Breast epithelium (tissue), 3 donors: ENCODE measurements around the gene CAMK4.

Experiments
- CTCF ChIP-seq, 3 donors: fragments of 450-650 bp; IDR thresholded peaks; one replicate each; pipeline ENCODE4 v1.5.1; 2016 to 2017; ENCODE audit warnings: antibody characterized with exemption in 3 of 3, mild to moderate bottlenecking in 3 of 3, moderate library complexity in 3 of 3
- POLR2A ChIP-seq: fragments of 450-650 bp; IDR thresholded peaks from one replicate; pipeline ENCODE4 v1.6.1; 2016; ENCODE audit warnings: antibody characterized with exemption, mild to moderate bottlenecking, moderate library complexity
- POLR2AphosphoS5 ChIP-seq, 3 donors: sonication (generic); formaldehyde crosslinking; IDR thresholded peaks; one replicate each; pipeline ENCODE4 v1.6.1; 2017; ENCODE audit warnings: antibody characterized with exemption in 3 of 3

- no peak for TF ChIP-seq POLR2A
- TF ChIP-seq CTCF (IDR thresholded peaks at IDR 0.05) = no peak
- TF ChIP-seq POLR2AphosphoS5 (IDR thresholded peaks at IDR 0.05) = no peak
These were observed 8.8 kb downstream of the CAMK4 start for GRCh38 chr5:111233052-111233374.
